ENCODE results near the gene CLASP1. TPM values are rescaled to one million over a fixed set of nuclear protein-coding genes. Genes with fewer than 3 reads are reported as not detected.
"Not testable (repeated sequence)": the region's sequence is repeated elsewhere in the genome, so short reads cannot be mapped to it uniquely, and the experiment has no call there.

Gene CLASP1
- total and polyA plus RNA-seq, 2 experiments from 2014 or later = 16.6 to 56.3 TPM

DNA sequence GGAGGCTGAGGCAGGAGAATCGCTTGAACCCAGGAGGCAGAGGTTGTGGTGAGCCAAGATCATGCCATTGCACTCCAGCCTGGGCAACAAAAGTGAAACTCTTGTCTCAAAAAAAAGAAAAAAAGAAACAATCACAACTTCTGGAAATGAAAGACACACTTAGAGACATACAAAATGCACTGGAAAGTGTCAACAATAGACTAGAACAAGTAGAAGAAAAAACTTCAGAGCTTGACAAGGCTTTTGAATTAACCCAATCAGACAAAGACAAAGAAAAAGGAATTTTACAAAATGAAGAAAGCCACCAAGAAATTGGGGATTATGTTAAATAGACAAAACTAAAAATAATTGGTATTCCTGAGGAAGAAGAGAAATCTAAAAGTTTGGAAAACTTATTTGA is 22.4 kb upstream of the CLASP1 start:
- not testable (repeated sequence) for H3K27ac ChIP-seq (ENCODE audit: low read depth); H3K36me3 ChIP-seq (ENCODE audit: insufficient read depth); H3K79me2 ChIP-seq (replicated peaks; ENCODE audit: insufficient read depth); H2AFZ ChIP-seq; H3K27me3 Mint-ChIP-seq (ENCODE audit: insufficient read depth, low read depth, poor library complexity); H3K4me3 Mint-ChIP-seq; H3F3A ChIP-seq (replicated peaks; ENCODE audit: low read depth); H4K20me1 ChIP-seq (replicated peaks; ENCODE audit: insufficient read depth); DNase-seq (ENCODE audit: low spot score); H3K27me3 ChIP-seq (ENCODE audit: insufficient read depth); H3K4me1 ChIP-seq (ENCODE audit: insufficient read depth); ATAC-seq; H3K4me3 ChIP-seq; H3K27ac Mint-ChIP-seq; H3K9me2 ChIP-seq (ENCODE audit: insufficient read depth); H3K4me2 ChIP-seq; H3K4me1 Mint-ChIP-seq
- H3K9me3 Mint-ChIP-seq = peaks cover 80% of the 10 kb centered on the region
- H3K36me3 Mint-ChIP-seq (ENCODE audit: low read depth) = peaks cover 48% of the 10 kb centered on the region

GRCh38 chr2:121670181-121670580 is 20.9 kb upstream of the CLASP1 start:
- no peak overlapping the region for H3K27ac Mint-ChIP-seq
- no peak overlapping the region for H3K4me2 ChIP-seq
- no peaks in the 10 kb centered on the region for H3K79me2 ChIP-seq (replicated peaks; ENCODE audit: insufficient read depth)
- H4K20me1 ChIP-seq (replicated peaks; ENCODE audit: insufficient read depth) = no peaks in the 10 kb centered on the region
- ATAC-seq (no peak), DNase-seq (ENCODE audit: low spot score) (no peak)
- peaks cover 38% of the 10 kb centered on the region for H3K36me3 Mint-ChIP-seq (ENCODE audit: low read depth)
- no peaks in the 10 kb centered on the region for H3K27me3 ChIP-seq (ENCODE audit: insufficient read depth)
- H3K4me1 ChIP-seq (ENCODE audit: insufficient read depth) = 0 out of 2 replicates have a peak, but pooled peaks cover 5% of the 10 kb centered on the region
- no peak overlapping the region for H3K4me3 ChIP-seq
- no peaks in the 10 kb centered on the region for H3K9me2 ChIP-seq (ENCODE audit: insufficient read depth)
- H3K9me3 Mint-ChIP-seq = peaks cover 66% of the 10 kb centered on the region
- H3K36me3 ChIP-seq (ENCODE audit: insufficient read depth) = no peaks in the 10 kb centered on the region
- no peak overlapping the region for H3K4me3 Mint-ChIP-seq
- H3F3A ChIP-seq (replicated peaks; ENCODE audit: low read depth) = no peaks in the 10 kb centered on the region
- H2AFZ ChIP-seq = no peak overlapping the region
- H3K27ac ChIP-seq (ENCODE audit: low read depth) = no peak overlapping the region
- H3K27me3 Mint-ChIP-seq (ENCODE audit: insufficient read depth, low read depth, poor library complexity) = peaks cover 7% of the 10 kb centered on the region
- 0 out of 3 replicates have a peak, but pooled peaks cover 4% of the 10 kb centered on the region for H3K4me1 Mint-ChIP-seq
- TF ChIP-seq EZH2 (IDR thresholded peaks at IDR 0.05; ENCODE audit: low read depth, unreplicated experiment) (no peak), NANOG (IDR thresholded peaks at IDR 0.05; ENCODE audit: borderline replicate concordance) (no peak), CREB1 (CRISPR knock-in tag; IDR thresholded peaks at IDR 0.05; ENCODE audit: low read depth) (no peak), ZNF462 (CRISPR knock-in tag; IDR thresholded peaks at IDR 0.05) (no peak), STAT1 (IDR thresholded peaks at IDR 0.05; ENCODE audit: unreplicated experiment) (no peak), EZH2phosphoT487 (IDR thresholded peaks at IDR 0.05; ENCODE audit: unreplicated experiment) (no peak), POLR2AphosphoS5 (IDR thresholded peaks at IDR 0.05; ENCODE audit: low read depth) (no peak), JUNB (IDR thresholded peaks at IDR 0.05; ENCODE audit: unreplicated experiment) (no peak), ZNF114 (CRISPR knock-in tag; IDR thresholded peaks at IDR 0.05) (no peak)
- TF ChIP-seq, protein P1, sequence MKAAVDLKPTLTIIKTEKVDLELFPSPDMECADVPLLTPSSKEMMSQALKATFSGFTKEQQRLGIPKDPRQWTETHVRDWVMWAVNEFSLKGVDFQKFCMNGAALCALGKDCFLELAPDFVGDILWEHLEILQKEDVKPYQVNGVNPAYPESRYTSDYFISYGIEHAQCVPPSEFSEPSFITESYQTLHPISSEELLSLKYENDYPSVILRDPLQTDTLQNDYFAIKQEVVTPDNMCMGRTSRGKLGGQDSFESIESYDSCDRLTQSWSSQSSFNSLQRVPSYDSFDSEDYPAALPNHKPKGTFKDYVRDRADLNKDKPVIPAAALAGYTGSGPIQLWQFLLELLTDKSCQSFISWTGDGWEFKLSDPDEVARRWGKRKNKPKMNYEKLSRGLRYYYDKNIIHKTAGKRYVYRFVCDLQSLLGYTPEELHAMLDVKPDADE (IDR thresholded peaks at IDR 0.05) = no peak
- TF ChIP-seq, protein P2, sequence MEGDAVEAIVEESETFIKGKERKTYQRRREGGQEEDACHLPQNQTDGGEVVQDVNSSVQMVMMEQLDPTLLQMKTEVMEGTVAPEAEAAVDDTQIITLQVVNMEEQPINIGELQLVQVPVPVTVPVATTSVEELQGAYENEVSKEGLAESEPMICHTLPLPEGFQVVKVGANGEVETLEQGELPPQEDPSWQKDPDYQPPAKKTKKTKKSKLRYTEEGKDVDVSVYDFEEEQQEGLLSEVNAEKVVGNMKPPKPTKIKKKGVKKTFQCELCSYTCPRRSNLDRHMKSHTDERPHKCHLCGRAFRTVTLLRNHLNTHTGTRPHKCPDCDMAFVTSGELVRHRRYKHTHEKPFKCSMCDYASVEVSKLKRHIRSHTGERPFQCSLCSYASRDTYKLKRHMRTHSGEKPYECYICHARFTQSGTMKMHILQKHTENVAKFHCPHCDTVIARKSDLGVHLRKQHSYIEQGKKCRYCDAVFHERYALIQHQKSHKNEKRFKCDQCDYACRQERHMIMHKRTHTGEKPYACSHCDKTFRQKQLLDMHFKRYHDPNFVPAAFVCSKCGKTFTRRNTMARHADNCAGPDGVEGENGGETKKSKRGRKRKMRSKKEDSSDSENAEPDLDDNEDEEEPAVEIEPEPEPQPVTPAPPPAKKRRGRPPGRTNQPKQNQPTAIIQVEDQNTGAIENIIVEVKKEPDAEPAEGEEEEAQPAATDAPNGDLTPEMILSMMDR (conservative IDR thresholded peaks at IDR 0.05; ENCODE audit: low read depth in 2 of 2) = no peak
